Limb (tissue), 2 donors: ENCODE measurements around the gene ARPC1A.
"Not testable (repeated sequence)": the region's sequence is repeated elsewhere in the genome, so short reads cannot be mapped to it uniquely, and the experiment has no call there.

Experiments used
- DNase-seq, 2 donors: peaks; one replicate each; pipeline ENCODE4 v3.0.0-alpha.2; 2016; ENCODE audit errors: extremely low spot score in 2 of 2

ARPC1A gene

DNA sequence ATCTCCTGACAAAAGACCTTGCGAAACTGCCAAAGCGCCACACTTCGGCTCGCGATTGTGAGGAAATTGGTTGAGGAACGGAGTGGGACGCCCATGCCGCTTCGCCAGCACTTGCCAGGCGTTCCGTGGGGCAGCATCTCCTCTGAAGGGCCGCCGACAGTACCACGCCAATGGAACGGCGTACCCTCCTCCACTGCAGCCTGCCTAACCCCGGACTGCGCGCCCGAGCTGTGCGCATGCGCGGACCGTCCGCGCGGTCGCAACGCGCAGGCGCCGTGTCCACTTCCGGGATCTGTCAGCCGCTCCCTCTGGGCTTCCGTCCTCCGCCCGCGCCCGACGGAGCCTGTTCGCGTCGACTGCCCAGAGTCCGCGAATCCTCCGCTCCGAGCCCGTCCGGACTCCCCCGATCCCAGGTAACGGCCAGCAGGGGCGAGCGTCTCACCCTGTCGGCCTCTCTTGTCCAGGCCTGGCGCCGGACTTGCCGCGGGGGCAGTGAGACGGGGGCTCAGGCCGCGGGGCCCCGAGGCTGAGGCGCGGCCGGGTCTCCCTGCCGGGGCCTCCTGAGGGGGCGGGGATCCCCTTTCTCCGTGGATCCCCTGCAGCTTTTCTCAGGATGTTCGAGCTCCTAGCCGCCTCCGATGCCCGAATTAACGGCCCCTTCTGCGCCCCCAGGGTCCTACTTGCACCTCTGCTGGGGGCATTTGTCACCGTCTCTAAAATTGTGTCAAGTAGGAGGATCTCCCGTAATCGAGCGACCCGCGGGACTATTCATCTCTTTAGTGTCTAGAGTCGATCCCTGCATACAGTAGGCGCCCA is at the start of gene ARPC1A:
Gene ARPC1A, plus strand, starts transcription at position 307 of the 816 bp plus-strand sequence. CDS start 7,456 bp downstream, outside the sequence.
- DNase-seq = peak; percentile 96

DNA sequence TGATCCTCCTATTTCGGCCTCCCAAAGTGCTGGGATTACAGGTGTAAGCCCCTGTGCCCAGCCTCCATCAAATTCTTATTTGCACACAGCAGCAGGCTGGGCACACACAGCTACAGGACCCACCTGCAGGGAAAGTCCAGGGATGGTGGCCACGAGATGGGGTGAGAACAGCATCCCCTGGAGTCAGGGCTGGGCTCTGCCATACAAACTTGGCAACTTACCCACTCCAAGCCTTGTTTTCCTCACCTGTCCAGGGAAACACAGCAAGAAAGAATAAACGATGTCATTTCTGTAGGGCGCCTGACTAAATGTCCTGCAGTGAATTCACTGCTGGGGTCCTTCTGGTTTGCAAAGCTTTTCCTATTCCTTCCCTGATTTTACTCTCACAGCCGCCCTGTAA is 47.5 kb upstream of the ARPC1A start:
- no peak for DNase-seq

DNA sequence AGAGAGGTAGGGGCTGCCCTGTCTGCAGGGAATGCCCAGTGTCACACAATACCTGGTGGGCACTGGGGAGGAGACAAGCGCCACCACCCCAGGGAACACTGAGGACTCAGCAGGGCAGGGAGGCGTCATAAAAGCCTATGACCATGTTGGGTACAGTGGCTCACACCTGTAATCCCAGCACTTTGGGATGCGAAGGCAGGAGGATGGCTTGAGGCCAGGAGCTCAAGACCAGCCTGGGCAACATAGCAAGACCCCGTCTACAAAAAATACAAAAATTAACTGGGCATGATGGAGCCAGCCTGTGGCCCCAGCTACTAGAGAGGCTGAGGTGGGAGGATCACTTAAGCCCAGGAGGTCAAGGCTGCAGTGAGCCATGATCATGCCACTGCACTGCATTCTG is 41.5 kb upstream of the ARPC1A start:
- DNase-seq = not testable (repeated sequence)

DNA sequence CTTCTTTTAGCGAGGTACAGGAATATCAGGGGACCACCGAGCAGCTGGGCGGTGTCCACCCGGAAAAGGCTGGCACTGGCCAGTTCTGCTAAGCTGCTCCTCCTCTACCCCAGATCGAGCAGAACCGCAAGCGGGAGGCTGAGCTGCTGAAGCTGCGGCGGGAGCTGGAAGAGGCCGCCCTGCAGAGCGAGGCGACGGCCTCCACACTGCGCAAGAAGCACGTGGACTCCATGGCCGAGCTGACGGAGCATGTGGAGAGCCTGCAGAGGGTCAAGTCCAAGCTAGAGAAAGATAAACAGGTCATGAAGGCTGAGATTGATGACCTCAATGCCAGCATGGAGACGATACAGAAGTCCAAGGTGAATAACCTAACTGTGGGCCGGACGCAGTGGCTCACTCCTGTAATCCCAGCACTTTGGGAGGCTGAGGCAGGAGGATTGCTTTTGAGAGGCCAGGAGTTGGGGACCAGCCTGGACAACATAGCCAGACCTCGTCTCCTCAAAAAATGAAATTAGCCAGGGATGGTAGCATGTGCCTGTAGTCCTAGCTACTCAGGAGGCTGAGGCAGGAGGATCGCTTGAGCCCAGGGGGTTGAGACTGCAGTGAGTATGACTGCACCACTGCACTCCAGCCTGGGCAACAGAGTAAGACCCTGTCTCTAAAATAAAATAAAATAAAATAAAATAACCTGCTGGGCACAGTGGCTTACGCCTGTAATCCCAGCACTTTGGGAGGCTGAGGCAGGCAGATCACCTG is 37.7 kb upstream of the ARPC1A start:
- no peak for DNase-seq

DNA sequence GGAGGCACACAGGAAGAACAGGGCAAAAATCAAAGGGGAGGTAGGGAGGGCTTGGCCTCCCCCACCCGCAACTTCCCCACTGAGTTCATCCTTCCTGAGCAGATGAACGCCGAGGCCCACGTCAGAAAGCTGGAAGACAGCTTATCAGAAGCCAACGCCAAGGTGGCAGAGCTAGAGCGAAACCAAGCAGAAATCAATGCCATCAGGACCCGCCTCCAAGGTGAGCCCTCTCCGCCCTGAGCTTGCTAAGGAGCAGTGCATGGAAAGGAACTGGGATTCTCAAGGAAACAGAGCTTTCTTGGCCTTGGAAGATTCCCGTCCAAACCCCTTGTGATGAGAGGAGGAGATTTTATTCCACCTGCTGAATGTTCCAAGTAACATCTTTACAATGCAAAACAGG is 36.5 kb upstream of the ARPC1A start:
- no peak for DNase-seq

DNA sequence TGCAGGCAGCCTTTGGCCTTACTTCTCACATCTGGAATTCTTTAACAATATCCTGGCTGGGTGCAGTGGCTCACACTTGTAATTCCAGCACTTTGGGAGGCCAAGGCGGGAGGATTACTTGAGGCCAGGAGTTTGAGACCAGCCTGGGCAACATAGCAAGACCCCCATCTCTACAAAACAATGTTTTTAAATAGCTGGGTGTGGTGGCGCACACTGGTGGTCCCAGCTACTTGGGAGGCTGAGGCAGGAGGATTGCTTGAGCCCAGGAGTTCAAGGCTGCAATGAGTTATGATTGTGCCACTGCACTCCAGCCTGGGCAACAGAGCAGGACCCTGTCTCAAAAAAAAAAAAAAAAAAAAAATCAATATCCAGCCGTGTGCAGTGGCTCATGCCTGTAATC is 35.5 kb upstream of the ARPC1A start:
- DNase-seq = not testable (repeated sequence)

DNA sequence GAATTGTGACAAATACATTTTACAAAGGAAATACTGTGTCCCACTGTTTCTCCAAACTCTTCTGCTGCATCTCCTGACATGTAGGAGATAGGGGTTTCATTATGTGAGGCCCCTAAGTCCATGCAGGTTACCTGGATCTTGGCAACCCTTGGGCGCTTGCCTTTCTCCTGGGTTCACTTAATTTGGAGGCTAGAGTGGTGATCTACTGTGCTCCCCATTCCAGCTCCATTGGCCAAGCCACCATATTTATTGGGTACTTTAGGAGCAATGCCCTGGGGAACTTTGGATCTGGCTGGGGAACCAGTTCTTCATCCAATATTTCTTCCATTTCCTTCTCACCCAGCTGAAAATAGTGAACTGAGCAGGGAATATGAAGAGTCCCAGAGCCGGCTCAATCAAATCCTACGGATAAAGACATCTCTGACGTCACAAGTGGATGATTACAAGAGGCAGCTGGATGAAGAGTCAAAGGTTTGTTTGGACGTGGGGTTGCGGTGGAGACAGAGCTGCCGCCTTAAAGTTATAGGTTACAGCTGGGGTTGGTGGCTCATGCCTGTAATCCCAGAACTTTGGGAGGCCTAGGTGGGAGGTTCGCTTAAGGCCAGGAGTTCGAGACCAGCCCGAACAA is 34.6 kb upstream of the ARPC1A start:
- no peak for DNase-seq

DNA sequence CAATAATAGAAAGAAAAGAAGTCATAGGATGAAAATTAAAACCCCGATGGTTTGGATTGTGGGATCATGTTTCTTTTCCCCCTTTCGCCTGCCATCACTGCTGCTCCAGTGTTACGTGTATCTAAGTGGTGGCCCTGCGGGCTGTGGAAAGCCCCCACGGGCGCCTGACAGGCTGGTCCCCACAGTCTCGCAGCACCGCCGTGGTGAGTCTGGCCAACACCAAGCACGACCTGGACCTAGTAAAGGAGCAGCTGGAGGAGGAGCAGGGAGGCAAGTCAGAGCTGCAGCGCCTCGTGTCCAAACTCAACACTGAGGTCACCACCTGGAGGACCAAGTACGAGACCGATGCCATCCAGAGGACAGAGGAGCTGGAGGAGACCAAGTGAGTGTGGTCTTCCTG is 33.6 kb upstream of the ARPC1A start:
- DNase-seq = no peak

DNA sequence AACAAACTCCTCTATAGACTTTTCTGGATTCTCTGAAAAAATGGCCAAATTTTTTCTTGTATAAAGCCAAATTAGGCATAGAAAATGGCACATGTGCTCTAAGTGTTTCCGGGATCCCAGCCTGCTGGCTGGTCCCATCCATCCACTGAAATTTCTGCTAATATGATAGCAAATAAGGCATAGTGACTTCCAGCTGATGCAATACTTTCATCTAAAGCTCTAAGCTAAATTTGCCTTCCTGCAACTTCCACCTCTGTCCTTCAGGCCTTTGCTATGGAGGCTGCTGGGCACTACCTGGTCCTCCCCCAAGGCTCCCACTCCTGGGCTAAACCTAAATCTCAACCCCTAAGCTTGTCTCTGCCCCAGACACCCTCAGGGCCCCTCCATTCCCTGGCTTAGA is 32.5 kb upstream of the ARPC1A start:
- DNase-seq = no peak

DNA sequence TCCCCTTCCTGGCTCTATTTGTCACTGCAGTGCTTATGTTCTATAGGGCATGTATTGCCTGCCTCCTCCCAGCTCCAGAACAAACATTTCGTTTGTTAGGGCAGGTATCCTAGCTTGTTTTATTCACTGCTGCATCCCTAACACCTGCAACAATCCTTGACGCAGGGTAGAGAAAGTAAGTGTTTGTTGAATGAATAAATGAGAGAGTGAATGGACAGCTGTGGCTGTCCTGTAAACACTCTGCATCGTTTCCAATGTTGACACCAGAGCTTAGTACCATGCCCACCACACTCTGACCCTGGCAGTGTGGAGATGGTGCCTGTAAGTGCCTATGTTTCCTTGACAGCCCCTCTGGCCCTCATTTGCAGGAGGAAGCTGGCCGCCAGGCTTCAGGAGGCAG is 32.0 kb upstream of the ARPC1A start:
- DNase-seq = no peak

DNA sequence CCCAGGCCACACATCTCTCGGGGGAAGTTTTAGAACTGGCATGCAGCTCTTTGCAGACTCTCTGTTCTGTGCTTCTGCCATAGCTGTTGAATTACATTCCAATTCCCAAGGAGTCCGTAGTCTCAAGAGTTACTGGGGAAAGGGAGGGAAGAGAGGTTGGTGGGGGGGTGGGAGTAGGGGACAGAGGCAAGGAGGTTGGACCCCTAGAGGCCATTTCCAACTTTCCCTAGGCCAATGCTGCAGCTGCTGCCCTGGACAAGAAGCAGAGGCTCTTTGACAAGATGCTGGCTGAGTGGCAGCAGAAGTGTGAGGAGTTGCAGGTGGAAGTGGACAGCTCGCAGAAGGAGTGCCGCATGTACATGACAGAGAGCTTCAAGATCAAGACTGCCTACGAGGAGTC is 29.2 kb upstream of the ARPC1A start:
- no peak for DNase-seq

DNA sequence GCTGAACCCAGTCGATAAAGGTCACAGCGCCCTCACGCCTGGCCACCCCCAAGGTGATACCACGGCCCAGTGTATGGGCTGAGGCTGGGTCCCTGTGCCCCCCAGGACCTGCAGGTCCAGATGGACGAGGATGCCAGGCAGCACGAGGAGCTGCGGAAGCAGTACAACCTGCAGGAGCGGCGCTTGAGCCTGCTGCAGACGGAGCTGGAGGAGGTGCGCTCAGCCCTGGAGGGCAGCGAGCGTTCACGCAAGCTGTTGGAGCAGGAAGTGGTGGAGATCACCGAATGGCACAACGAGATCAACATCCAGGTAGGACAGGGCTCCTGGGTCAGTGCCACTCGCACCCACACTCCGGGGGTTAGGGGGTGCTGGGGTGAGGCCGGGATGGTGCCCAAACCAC is 24.2 kb upstream of the ARPC1A start:
- no peak for DNase-seq

DNA sequence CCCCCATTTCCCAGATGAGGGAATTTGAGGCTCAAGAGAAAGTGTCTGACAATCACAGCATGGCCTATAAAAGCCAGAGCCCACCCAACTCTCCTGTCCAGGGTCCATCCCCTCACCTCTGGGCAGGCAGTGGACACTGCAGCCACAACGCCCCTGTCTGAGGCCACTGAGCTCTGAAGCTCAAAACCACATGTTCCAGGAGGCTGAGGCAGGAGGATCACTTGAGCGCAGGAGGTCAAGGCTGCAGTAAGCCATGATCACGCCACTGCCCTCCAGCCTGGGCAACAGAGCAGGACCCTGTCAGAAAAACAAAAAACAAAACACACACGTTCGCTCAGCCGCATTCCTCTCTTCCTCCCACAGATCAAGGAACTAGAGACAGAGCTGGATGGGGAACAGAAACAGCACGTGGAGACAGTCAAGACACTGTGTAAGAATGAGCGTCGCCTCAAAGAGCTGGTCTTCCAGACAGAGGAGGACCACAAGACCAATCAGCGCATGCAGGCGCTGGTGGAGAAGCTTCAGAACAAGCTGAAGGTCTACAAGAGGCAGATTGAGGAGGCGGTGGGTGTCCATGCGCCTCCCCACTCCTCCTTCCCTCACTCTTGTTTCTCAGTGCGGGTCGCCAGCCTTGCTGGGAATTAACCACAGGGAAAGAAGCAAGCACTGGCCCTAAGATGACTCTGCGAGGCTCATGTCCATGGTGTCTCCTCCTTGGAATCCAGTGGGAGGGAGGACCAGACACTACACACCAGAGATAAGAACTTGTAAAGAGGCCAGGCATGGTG is 20.0 kb upstream of the ARPC1A start:
- no peak for DNase-seq

DNA sequence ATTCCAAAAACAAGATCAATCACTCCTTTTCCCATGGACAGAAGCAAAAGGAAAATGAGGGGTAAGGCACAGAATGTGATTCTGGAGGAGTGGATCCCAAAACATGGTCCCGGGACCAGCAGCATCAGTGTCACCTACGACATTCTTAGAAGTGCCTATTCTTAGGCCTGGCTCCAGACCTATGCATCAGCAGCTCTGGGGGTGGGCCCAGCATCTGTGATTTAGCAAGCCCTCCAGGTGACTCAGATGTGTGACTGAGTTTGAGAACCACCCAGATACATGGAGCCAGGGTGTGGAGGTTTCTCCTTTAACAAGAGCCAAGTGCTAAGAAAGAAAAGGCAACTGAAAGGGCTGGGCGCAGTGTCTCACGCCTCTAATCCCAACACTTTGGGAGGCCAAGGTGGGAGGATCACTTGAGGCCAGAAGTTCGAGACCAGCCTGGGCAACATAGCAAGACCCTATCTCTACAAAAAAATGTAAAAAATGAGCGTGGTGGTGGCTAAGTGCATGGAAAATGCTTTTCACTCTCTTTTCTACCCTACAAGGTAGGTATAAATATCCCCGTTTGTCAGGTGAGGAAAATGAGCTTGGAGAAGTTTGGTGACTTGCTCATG is 17.1 kb upstream of the ARPC1A start:
- DNase-seq = no peak

DNA sequence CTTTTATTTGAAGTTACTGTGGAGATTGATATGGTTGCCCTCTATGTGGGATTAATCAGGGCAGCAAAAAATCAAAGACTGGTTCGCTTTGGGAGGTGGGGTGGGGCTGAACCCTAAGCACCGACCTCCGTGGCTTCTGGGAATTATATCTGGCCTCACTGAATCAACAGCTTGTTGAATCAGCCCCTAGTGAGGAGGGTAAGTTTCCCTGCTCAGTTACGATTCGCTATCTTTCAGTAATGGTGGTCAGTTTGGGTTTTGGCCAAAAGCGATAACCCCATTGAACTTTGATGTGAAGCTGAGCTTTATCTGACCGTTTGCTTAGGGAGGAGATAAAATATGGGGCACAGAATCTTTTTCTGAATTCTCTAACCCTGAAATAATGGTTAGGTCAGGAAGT is 16.6 kb upstream of the ARPC1A start:
- no peak for DNase-seq

DNA sequence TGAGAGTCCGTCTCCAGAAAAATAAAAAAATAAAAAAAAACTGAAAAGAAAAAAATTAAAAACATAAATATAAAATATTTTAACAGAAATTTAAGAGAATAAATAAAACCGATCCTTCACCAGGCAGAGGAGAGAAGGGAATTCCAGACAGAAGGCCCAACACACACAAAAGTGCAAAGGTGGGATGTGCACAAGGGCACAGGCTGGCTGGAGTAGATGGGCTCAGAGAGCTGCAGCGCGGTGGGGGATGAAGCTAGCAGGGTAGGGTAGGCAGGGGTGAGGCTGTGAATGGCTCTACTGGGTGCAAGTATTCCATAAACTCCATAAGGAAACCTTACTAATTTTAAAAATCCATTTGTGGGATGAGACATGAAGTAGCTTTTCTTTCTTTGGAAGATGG is 15.7 kb upstream of the ARPC1A start:
- no peak for DNase-seq

DNA sequence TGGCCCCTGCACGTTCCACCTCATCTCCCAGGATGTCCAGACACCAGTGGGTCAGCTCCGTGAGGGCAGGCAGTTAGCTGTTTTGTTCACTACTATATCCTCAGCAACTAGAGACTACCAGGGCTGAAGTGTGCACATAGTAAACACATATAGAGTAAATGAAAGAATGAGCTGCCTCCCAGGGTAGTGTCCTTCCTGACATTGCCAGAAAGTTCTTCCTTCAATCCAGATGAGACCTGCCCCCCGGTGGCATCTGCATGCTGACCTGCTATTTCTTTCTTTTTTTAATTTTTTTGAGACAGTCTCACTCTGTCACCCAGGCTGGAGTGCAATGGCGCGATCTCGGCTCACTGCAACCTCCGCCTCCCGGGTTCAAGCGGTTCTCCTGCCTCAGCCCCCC is 14.0 kb upstream of the ARPC1A start:
- DNase-seq = no peak

DNA sequence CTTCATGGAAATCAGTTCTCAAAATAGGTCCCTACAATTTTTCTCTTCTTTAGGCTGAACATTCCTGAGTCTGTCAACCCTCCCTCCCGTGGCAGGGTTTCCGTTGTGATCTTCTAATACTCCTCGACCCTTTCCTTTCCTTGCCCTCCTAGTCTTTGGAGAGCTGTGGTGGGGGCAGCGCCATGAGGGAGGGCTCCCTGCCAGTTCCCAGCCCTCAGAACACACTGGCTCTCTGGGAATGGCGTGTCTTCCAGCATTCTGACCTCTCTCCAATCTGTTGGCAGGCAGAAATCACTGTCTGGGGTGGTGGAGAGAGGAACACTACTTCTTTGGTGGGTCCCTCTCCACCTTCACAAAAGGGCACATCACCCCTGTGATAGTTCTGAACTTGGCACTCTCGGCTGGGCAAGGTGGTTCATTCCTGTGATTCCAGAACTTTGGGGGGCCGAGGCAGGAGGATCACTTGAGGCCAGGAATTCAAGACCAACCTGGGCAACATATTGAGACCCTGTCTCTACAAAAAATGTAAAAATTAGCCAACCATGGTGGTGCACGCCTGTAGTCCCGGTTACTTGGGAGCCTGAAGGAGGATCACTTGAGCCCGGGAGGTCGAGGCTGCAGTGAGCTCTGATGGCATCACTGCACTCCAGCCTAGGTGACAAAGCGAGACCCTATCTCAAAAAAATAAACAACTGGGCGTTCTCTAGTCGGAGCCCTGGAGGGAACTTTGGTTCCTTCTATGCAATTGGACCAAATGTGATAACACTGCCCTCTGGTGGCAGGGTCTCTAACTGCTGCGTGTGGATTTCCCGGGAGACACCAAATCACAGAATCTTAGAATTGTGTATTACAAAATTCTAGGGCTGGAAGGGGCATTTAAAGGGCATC is 13.1 kb upstream of the ARPC1A start:
- peak; percentile 39 to 62 for DNase-seq

DNA sequence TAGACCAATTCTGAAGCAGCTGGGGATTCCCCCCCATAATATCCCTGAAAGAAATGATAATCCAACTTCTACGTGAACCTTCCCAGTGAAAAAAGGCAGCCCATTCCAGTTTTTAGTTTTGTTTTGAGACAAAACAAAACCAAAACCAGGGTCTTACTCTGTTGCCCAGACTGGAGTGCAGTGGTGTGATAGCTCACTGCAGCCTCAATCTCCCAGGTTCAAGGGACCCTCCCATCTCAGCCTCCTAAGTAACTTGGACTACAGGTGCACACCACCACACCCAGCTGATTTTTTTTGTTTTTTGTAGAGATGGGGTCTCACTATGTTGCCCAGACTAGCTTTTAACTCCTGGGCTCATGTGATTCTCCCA is 12.5 kb upstream of the ARPC1A start:
- no peak for DNase-seq

DNA sequence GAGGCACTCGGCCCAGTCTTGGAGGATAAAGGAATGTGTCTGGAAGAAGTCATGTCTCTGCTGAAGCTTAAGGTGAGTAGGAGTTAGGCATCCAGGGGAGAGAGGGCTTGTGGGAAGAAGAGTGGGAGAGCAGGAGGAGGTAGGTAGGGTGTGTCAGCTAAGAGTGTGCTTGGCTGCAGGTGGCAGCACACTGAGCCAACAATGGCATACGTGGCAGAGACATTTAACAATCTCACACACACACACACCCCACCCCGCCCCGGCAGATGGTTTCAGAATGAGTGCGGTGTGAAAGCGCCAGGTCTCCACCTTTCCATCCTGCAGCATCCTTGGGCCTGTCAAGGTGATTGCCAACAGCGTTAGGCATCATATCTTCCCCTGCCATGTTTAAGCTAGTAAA is 11.2 kb upstream of the ARPC1A start:
- no peak for DNase-seq
